Spleen (tissue), 11 donors: Measurements from ENCODE around the gene RSAD1. TPM values are rescaled to one million over a fixed set of nuclear protein-coding genes. Genes with fewer than 3 reads are reported as not detected.

ENCODE experiments used
- DNase-seq: peaks from one replicate; pipeline ENCODE4 v3.0.0-alpha.2; 2020
- H3K27ac ChIP-seq, 8 donors: fragments of 200-600 bp; sonication (generic) in 7 of 8; 1 replicate in 4 of 8; 2 replicates in 4 of 8; pipeline versions ENCODE4 v1.5.0 to v1.8.0; 2016 to 2021; ENCODE audit warnings: inconsistent platforms in 4 of 8, mild to moderate bottlenecking in 4 of 8, moderate library complexity in 1 of 8
- H3K27me3 ChIP-seq, 7 donors: fragments of 200-600 bp; sonication (generic) in 6 of 7; replicated peaks in 1 of 7; 1 replicate in 4 of 7; 2 replicates in 3 of 7; pipeline versions ENCODE4 v1.5.0 to v1.8.0; 2016 to 2021; ENCODE audit warnings: inconsistent platforms in 3 of 7, mild to moderate bottlenecking in 1 of 7
- H3K36me3 ChIP-seq, 6 donors: fragments of 200-600 bp; sonication (generic) in 5 of 6; 1 replicate in 4 of 6; 2 replicates in 2 of 6; pipeline versions ENCODE4 v1.5.0 to v1.8.0; 2016 to 2021; ENCODE audit warnings: inconsistent platforms in 2 of 6
- H3K4me1 ChIP-seq, 6 donors: fragments of 200-600 bp; sonication (generic) in 5 of 6; 1 replicate in 3 of 6; 2 replicates in 3 of 6; pipeline versions ENCODE4 v1.5.0 to v1.8.0; 2016 to 2021; ENCODE audit warnings: inconsistent platforms in 3 of 6
- H3K4me3 ChIP-seq, 8 donors: fragments of 200-600 bp; sonication (generic) in 7 of 8; 1 replicate in 4 of 8; 2 replicates in 4 of 8; pipeline versions ENCODE4 v1.5.0 to v1.8.0; 2016 to 2021; ENCODE audit warnings: inconsistent platforms in 4 of 8, mild to moderate bottlenecking in 4 of 8, moderate library complexity in 2 of 8
- H3K9me3 ChIP-seq, 8 donors: fragments of 200-600 bp; sonication (generic) in 7 of 8; 1 replicate in 4 of 8; 2 replicates in 4 of 8; pipeline versions ENCODE4 v1.5.0 to v1.8.0; 2016 to 2021; ENCODE audit warnings: inconsistent platforms in 4 of 8
- CTCF ChIP-seq, 11 experiments: fragments of 200-600 bp in 7 of 11; fragments of 450-650 bp in 4 of 11; sonication (generic) in 4 of 11; IDR thresholded peaks in 8 of 11; conservative IDR thresholded peaks in 3 of 11; 1 replicate in 7 of 11; 2 replicates in 4 of 11; pipeline versions ENCODE4 v1.4.0 to v1.8.0; 2016 to 2021; ENCODE audit warnings: antibody characterized with exemption in 11 of 11, inconsistent platforms in 4 of 11, mild to moderate bottlenecking in 1 of 11
- POLR2A ChIP-seq, 3 donors: fragments of 450-650 bp; IDR thresholded peaks; one replicate each; pipeline ENCODE4 v1.5.1; 2017; ENCODE audit warnings: antibody characterized with exemption in 3 of 3, mild to moderate bottlenecking in 1 of 3
- POLR2AphosphoS5 ChIP-seq, 3 donors: sonication (generic); formaldehyde crosslinking; IDR thresholded peaks; one replicate each; pipeline ENCODE4 v1.5.1; 2017; ENCODE audit warnings: antibody characterized with exemption in 3 of 3
- WGBS, 5 donors: extraction: QIAGEN DNeasy Blood & Tissue Kit in 3 of 5; methylation state at CpG; one replicate each; pipeline versions ENCODE4 v1.1.5 to v1.1.7; 2013 to 2018; 5-methylcytosine and 5-hydroxymethylcytosine counted together
- intact Hi-C: fragments of 100-400 bp; cut with DNase I; formaldehyde crosslinking; loops from one replicate; pipeline ENCODE4 v1.15.0; 2023; ENCODE audit warnings: low total_unique reads
- polyA plus RNA-seq, 3 donors: library from polyadenylated mRNA; stranded (reverse); fragments of 200-250 nt; gene quantifications; one replicate each; pipeline ENCODE4 v1.2.1, GENCODE V29; 2013
- total RNA-seq, 7 donors: library from RNA; depleted of rRNA in 3 of 7; stranded (reverse); fragments of >200 nt in 3 of 7; fragmentation: NEBNext Ultra II Directional in 4 of 7; extraction: Animal tissue kit (Norgen Biotek cat#: 25700) in 4 of 7; gene quantifications; one replicate each; pipeline versions ENCODE4 v1.1.0 to v1.2.1, GENCODE V29; 2016 to 2021
- donor health status: healthy with polysubstance abuse.
- donor health status: DM: no; HTN: no; CAD: no; lungs with moderate emphysema.
- donor health status: DM: no; HTN: no; CAD: no.
- donor health status: Bipolar disorder and iron deficiency.
- donor health status: healthy.
- donor health status: DM: no; HTN: no; CAD: no.
- donor health status: DM: yes; HTN: yes; CAD: no.

Gene RSAD1
- total and polyA plus RNA-seq, 10 donors, result 24.1 to 56.2 (median 38.8) TPM

GRCh38 chr17:50531428-50532025, 52.9 kb downstream of the RSAD1 start:
- Histone ChIP-seq H3K27me3 (peaks cover 0 to 73% (median 34%) of the 10 kb centered on the region in 7 donors), H3K9me3 (no peaks in the 10 kb centered on the region), H3K4me1 (peaks cover 0 to 30% (median 16%) of the 10 kb centered on the region in 6 donors), H3K4me3 (no peak overlapping the region), H3K27ac (no peak overlapping the region), H3K36me3 (no peaks in the 10 kb centered on the region)
- intact Hi-C loops, result no loop called here
- TF ChIP-seq CTCF (IDR thresholded peaks at IDR 0.05 in 8 of 11, conservative IDR thresholded peaks at IDR 0.05 in 3 of 11) (no peak), POLR2A (IDR thresholded peaks at IDR 0.05) (no peak), POLR2AphosphoS5 (IDR thresholded peaks at IDR 0.05) (no peak)
- 55 to 80% (median 72%) methylated on average over 6 of the region's 6 CpGs for WGBS, 5 donors
- no peak for DNase-seq

GRCh38 chr17:50532452-50533024, 53.9 kb downstream of the RSAD1 start, which contains the start of gene EPN3:
EPN3 (plus strand) TSS chr17:50532735; CDS start chr17:50536557, 3,822 bp downstream.
- intact Hi-C loops, result no loop called here
- Histone ChIP-seq H3K4me3 (peak within 1 kb of the TSS in 1 of 8 donors; percentile 18), H3K4me1 (peaks cover 0 to 30% (median 16%) of the 10 kb centered on the region in 6 donors), H3K27ac (no peak within 1 kb of the TSS), H3K27me3 (peaks cover 0 to 73% (median 34%) of the 10 kb centered on the region in 7 donors), H3K9me3 (no peaks in the 10 kb centered on the region), H3K36me3 (no peaks in the 10 kb centered on the region)
- no peak for DNase-seq
- 0 to 5% (median 2%) methylated on average over 6 to 21 of the region's 21 CpGs for WGBS, 5 donors
- TF ChIP-seq CTCF (IDR thresholded peaks at IDR 0.05 in 8 of 11, conservative IDR thresholded peaks at IDR 0.05 in 3 of 11), result no peak
- TF ChIP-seq POLR2AphosphoS5 (IDR thresholded peaks at IDR 0.05), result no peak
- TF ChIP-seq POLR2A (IDR thresholded peaks at IDR 0.05), result no peak

- H3K27ac ChIP-seq, result no peak overlapping the region
- intact Hi-C loops, result no loop called here
- no peak for DNase-seq
- 12 to 23% (median 20%) methylated on average over 4 to 5 of the region's 5 CpGs for WGBS, 5 donors
- peaks cover 0 to 30% (median 16%) of the 10 kb centered on the region in 6 donors for H3K4me1 ChIP-seq
- H3K36me3 ChIP-seq, result no peaks in the 10 kb centered on the region
- no peak overlapping the region for H3K4me3 ChIP-seq
- H3K27me3 ChIP-seq, result peaks cover 0 to 69% (median 34%) of the 10 kb centered on the region in 7 donors
- H3K9me3 ChIP-seq, result no peaks in the 10 kb centered on the region
- TF ChIP-seq POLR2AphosphoS5 (IDR thresholded peaks at IDR 0.05), result no peak
- no peak for TF ChIP-seq POLR2A (IDR thresholded peaks at IDR 0.05)
- TF ChIP-seq CTCF (IDR thresholded peaks at IDR 0.05 in 8 of 11, conservative IDR thresholded peaks at IDR 0.05 in 3 of 11), result no peak
Observed at GRCh38 chr17:50533185-50533584, 54.5 kb downstream of the RSAD1 start.

GRCh38 chr17:50533720-50534148, 55.1 kb downstream of the RSAD1 start:
- Histone ChIP-seq H3K4me3 (peak overlapping the region in 1 of 8 donors; percentile 18), H3K27me3 (peaks cover 0 to 64% (median 34%) of the 10 kb centered on the region in 7 donors), H3K36me3 (no peaks in the 10 kb centered on the region), H3K27ac (no peak overlapping the region), H3K9me3 (no peaks in the 10 kb centered on the region), H3K4me1 (peaks cover 0 to 30% (median 16%) of the 10 kb centered on the region in 6 donors)
- TF ChIP-seq CTCF (IDR thresholded peaks at IDR 0.05 in 8 of 11, conservative IDR thresholded peaks at IDR 0.05 in 3 of 11) (no peak), POLR2A (IDR thresholded peaks at IDR 0.05) (no peak), POLR2AphosphoS5 (IDR thresholded peaks at IDR 0.05) (no peak)
- WGBS, 5 donors, result 1 to 9% (median 4%) methylated on average over 16 to 17 of the region's 17 CpGs
- intact Hi-C loops, result no loop called here
- DNase-seq, result no peak
